H1 (cell line): Measurements from ENCODE around the gene ZFAND5. TPM values are rescaled to one million over a fixed set of nuclear protein-coding genes. Genes with fewer than 3 reads are reported as not detected.
A peak's percentile ranks its signal among the peaks of the same experiment; 100 is the strongest.

Source experiments
- CTCF ChIA-PET: fragments of 300-600 bp; sonication (Branson Sonifier 250); formaldehyde crosslinking; loops from one replicate; lab custom pipeline; 2021; ENCODE audit not compliant: partially characterized antibody; lab: Charles Lee
- POLR2A ChIA-PET: fragments of 300-600 bp; sonication (Branson Sonifier 250); formaldehyde crosslinking; loops from one replicate; lab custom pipeline; 2021; ENCODE audit warnings: inconsistent platforms; ENCODE audit not compliant: partially characterized antibody; lab: Charles Lee
- DNase-seq, 2 experiments: peaks; one replicate each; pipeline versions ENCODE4 v3.0.0 to v3.0.0-alpha.2; 2010 to 2022; ENCODE audit warnings: low spot score in 2 of 2, low read depth in 1 of 2, mixed read lengths in 1 of 2
- FAIRE-seq: peaks from 2 replicates; lab custom pipeline; 2011; peaks lifted over from hg19 to GRCh38; lab: Jason Lieb, UNC
- H2AFZ ChIP-seq: 2 replicates; pipeline ENCODE4 v1.8.1; 2012; ENCODE audit warnings: low read length, inconsistent platforms
- H2AK5ac ChIP-seq: 2 replicates; pipeline ENCODE4 v1.6.1; 2013; ENCODE audit warnings: low read depth, low read length
- H2BK120ac ChIP-seq: replicated peaks from 2 replicates; pipeline ENCODE3; 2013; ENCODE audit warnings: low read depth, low read length, inconsistent platforms
- H2BK12ac ChIP-seq: 2 replicates; pipeline ENCODE4 v1.6.1; 2013; ENCODE audit warnings: low read depth, low read length
- H2BK15ac ChIP-seq: 2 replicates; pipeline ENCODE4 v1.6.1; 2013; ENCODE audit warnings: low read length
- H2BK20ac ChIP-seq: 2 replicates; pipeline ENCODE4 v1.6.1; 2013; ENCODE audit warnings: low read length
- H2BK5ac ChIP-seq: 2 replicates; pipeline ENCODE4 v1.6.1; 2013; ENCODE audit warnings: low read depth, low read length
- H3K14ac ChIP-seq: 2 replicates; pipeline ENCODE4 v1.6.1; 2013; ENCODE audit warnings: inconsistent platforms; ENCODE audit not compliant: insufficient read length
- H3K18ac ChIP-seq: 2 replicates; pipeline ENCODE4 v1.6.1; 2013; ENCODE audit warnings: low read length; ENCODE audit errors: extremely low read depth
- H3K23ac ChIP-seq: 2 replicates; pipeline ENCODE4 v1.6.1; 2013; ENCODE audit warnings: inconsistent platforms; ENCODE audit not compliant: insufficient read length
- H3K23me2 ChIP-seq: 2 replicates; pipeline ENCODE4 v1.6.1; 2013; ENCODE audit warnings: low read depth, low read length
- H3K27ac ChIP-seq: 2 replicates; pipeline ENCODE4 v1.6.1; 2011; ENCODE audit warnings: low read depth, low read length, inconsistent platforms
- H3K27me3 ChIP-seq, 4 experiments: replicated peaks in 1 of 4; 1 replicate in 1 of 4; 2 replicates in 3 of 4; pipeline versions ENCODE4 v1.6.1 to v1.8.1; 2011 to 2013; ENCODE audit warnings: low read length in 3 of 4, mild to moderate bottlenecking in 3 of 4, inconsistent platforms in 2 of 4, mixed read lengths in 2 of 4, moderate library complexity in 1 of 4; ENCODE audit not compliant: control insufficient read depth in 3 of 4, insufficient read depth in 3 of 4; ENCODE audit errors: extremely low read depth in 1 of 4
- H3K36me3 ChIP-seq, 4 experiments: 2 replicates each; pipeline versions ENCODE4 v1.6.1 to v1.8.1; 2011 to 2013; ENCODE audit warnings: mild to moderate bottlenecking in 4 of 4, low read length in 3 of 4, moderate library complexity in 2 of 4, control low read depth in 1 of 4, inconsistent platforms in 1 of 4; ENCODE audit not compliant: insufficient read depth in 4 of 4, control insufficient read depth in 2 of 4
- H3K4ac ChIP-seq: replicated peaks from 2 replicates; pipeline ENCODE3; 2013; ENCODE audit warnings: low read length, low read depth, mixed read lengths, inconsistent platforms; ENCODE audit not compliant: insufficient read length
- H3K4me1 ChIP-seq, 4 experiments: replicated peaks in 1 of 4; 1 replicate in 1 of 4; 2 replicates in 3 of 4; pipeline versions ENCODE4 v1.6.1 to v1.8.1; 2011 to 2013; ENCODE audit warnings: low read length in 3 of 4, inconsistent platforms in 2 of 4, mixed read lengths in 1 of 4; ENCODE audit not compliant: insufficient read depth in 4 of 4, control insufficient read depth in 3 of 4
- H3K4me2 ChIP-seq, 2 experiments: 2 replicates each; pipeline versions ENCODE4 v1.6.1 to v1.8.1; 2011 to 2013; ENCODE audit warnings: low read depth in 2 of 2, low read length in 2 of 2, control low read depth in 1 of 2, inconsistent platforms in 1 of 2, mild to moderate bottlenecking in 1 of 2; ENCODE audit not compliant: insufficient read depth in 1 of 2
- H3K4me3 ChIP-seq, 4 experiments: fragments of 200-600, 300-600 bp in 1 of 4; sonication (generic), shearing (Covaris generic), sonication (Bioruptor Twin) in 1 of 4; 2 replicates each; pipeline versions ENCODE4 v1.5.1 to v1.8.1; 2011 to 2016; ENCODE audit warnings: low read length in 4 of 4, low read depth in 3 of 4, control low read depth in 2 of 4, inconsistent platforms in 2 of 4, mild to moderate bottlenecking in 2 of 4, mixed read lengths in 1 of 4, moderate library complexity in 1 of 4; ENCODE audit not compliant: insufficient read depth in 2 of 4; ENCODE audit errors: extremely low read depth in 1 of 4
- H3K56ac ChIP-seq: replicated peaks from 2 replicates; pipeline ENCODE3; 2013; ENCODE audit warnings: low read depth, mild to moderate bottlenecking, mixed read lengths, low read length, inconsistent platforms; ENCODE audit not compliant: insufficient read length
- H3K79me1 ChIP-seq: 2 replicates; pipeline ENCODE4 v1.6.1; 2013; ENCODE audit warnings: low read depth, low read length, control low read depth
- H3K79me2 ChIP-seq, 2 experiments: 2 replicates each; pipeline versions ENCODE4 v1.6.1 to v1.8.1; 2012 to 2013; ENCODE audit warnings: low read length in 2 of 2, mild to moderate bottlenecking in 2 of 2, inconsistent platforms in 1 of 2; ENCODE audit not compliant: insufficient read depth in 2 of 2, control insufficient read depth in 1 of 2
- H3K9ac ChIP-seq, 4 experiments: replicated peaks in 1 of 4; 1 replicate in 1 of 4; 2 replicates in 3 of 4; pipeline versions ENCODE4 v1.6.1 to v1.8.1; 2011 to 2013; ENCODE audit warnings: low read depth in 3 of 4, low read length in 3 of 4, control low read depth in 2 of 4, mild to moderate bottlenecking in 2 of 4, moderate library complexity in 2 of 4, inconsistent platforms in 1 of 4; ENCODE audit errors: extremely low read depth in 1 of 4
- H3K9me3 ChIP-seq, 2 experiments: 2 replicates each; pipeline versions ENCODE4 v1.6.1 to v1.8.1; 2012 to 2013; ENCODE audit warnings: mild to moderate bottlenecking in 2 of 2, moderate library complexity in 2 of 2, control low read depth in 1 of 2, inconsistent platforms in 1 of 2, low read depth in 1 of 2, low read length in 1 of 2, mixed read lengths in 1 of 2; ENCODE audit not compliant: insufficient read depth in 2 of 2
- H4K20me1 ChIP-seq, 2 experiments: replicated peaks in 1 of 2; 2 replicates each; pipeline versions ENCODE3 to v1.8.1; 2011 to 2013; ENCODE audit warnings: inconsistent platforms in 2 of 2, low read length in 2 of 2, mild to moderate bottlenecking in 1 of 2; ENCODE audit not compliant: insufficient read depth in 2 of 2, control insufficient read depth in 1 of 2
- H4K5ac ChIP-seq: 2 replicates; pipeline ENCODE4 v1.6.1; 2013; ENCODE audit warnings: low read length, low read depth, mixed read lengths, inconsistent platforms; ENCODE audit not compliant: insufficient read length
- H4K8ac ChIP-seq: 2 replicates; pipeline ENCODE4 v1.8.0; 2013; ENCODE audit warnings: mild to moderate bottlenecking, moderate library complexity, low read length, inconsistent platforms; ENCODE audit not compliant: insufficient read depth; ENCODE audit errors: extremely low read depth
- H4K91ac ChIP-seq: replicated peaks from 2 replicates; pipeline ENCODE3; 2013; ENCODE audit warnings: low read length, mixed read lengths, inconsistent platforms; ENCODE audit not compliant: insufficient read length
- CHD1 ChIP-seq: IDR thresholded peaks from 2 replicates; pipeline ENCODE4 v1.6.1; 2012; ENCODE audit warnings: low read depth, low read length, improper control_type of control experiment
- CREB1 ChIP-seq: IDR thresholded peaks from 2 replicates; pipeline ENCODE4 v1.6.1; 2012; ENCODE audit warnings: inconsistent platforms
- KDM4A ChIP-seq: IDR thresholded peaks from one replicate; pipeline ENCODE4 v1.7.1; 2012; ENCODE audit warnings: low read depth, mild to moderate bottlenecking, moderate library complexity, low read length, inconsistent platforms; ENCODE audit not compliant: severe bottlenecking
- MAFK ChIP-seq: IDR thresholded peaks from 2 replicates; pipeline ENCODE4 v1.6.1; 2012; ENCODE audit warnings: low read depth, mild to moderate bottlenecking, improper control_type of control experiment, low read length
- SIN3A ChIP-seq, 2 experiments: IDR thresholded peaks in 1 of 2; conservative IDR thresholded peaks in 1 of 2; 2 replicates each; pipeline ENCODE4 v1.6.1; 2011 to 2012; ENCODE audit warnings: low read length in 2 of 2, improper control_type of control experiment in 1 of 2, low read depth in 1 of 2, mild to moderate bottlenecking in 1 of 2
- TAF1 ChIP-seq: IDR thresholded peaks from 2 replicates; pipeline ENCODE4 v1.6.1; 2011; ENCODE audit warnings: mild to moderate bottlenecking, low read depth, low read length
- YY1 ChIP-seq: IDR thresholded peaks from 2 replicates; pipeline ENCODE4 v1.6.1; 2011; ENCODE audit warnings: low read depth, mild to moderate bottlenecking, low read length
- WGBS, 2 experiments: shearing (Covaris generic) in 1 of 2; methylation state at CpG; one replicate each; pipeline versions ENCODE4 v1.1.6 to v1.1.7; 2013 to 2015; ENCODE audit warnings: low lambda C conversion rate in 2 of 2, mixed read lengths in 2 of 2, inconsistent platforms in 1 of 2, low coverage in 1 of 2, missing lambda C conversion rate in 1 of 2; ENCODE audit not compliant: insufficient replicate concordance in 2 of 2, insufficient coverage in 1 of 2, insufficient read length in 1 of 2; ENCODE audit errors: extremely low coverage in 1 of 2, missing lambda C conversion rate in 1 of 2; 5-methylcytosine and 5-hydroxymethylcytosine counted together
- long read RNA-seq, 2 experiments: library from RNA in 1 of 2; library from capped mRNA in 1 of 2; stranded (forward); transcript quantifications; one replicate each; pipeline ENCODE4 v2.0.0, GENCODE V29; 2021; ENCODE audit warnings: inconsistent platforms in 1 of 2
- polyA minus RNA-seq, 3 experiments: library from RNA; depleted of rRNA, polyadenylated mRNA; stranded (reverse); fragments of >200 nt; gene quantifications; 1 replicate in 2 of 3; 2 replicates in 1 of 3; pipeline ENCODE4 v1.2.3, GENCODE V29; 2011
- polyA plus RNA-seq, 7 experiments: library from polyadenylated mRNA; depleted of rRNA in 3 of 7; stranded (reverse) in 5 of 7; unstranded in 2 of 7; fragments of >200 nt in 5 of 7; fragments of 200-250 nt in 2 of 7; gene quantifications; 1 replicate in 5 of 7; 2 replicates in 1 of 7; 4 replicates in 1 of 7; pipeline versions ENCODE4 v1.2.1 to v1.2.3, GENCODE V29; 2011 to 2013; ENCODE audit warnings: missing spikeins in 2 of 7, mixed read lengths in 2 of 7
- total RNA-seq: library from RNA; stranded (reverse); fragmentation: NEBNext Ultra II Directional; extraction: Animal tissue kit (Norgen Biotek cat#: 25700); gene quantifications from 2 replicates; pipeline ENCODE4 v1.2.1, GENCODE V29; 2021

The ZFAND5 gene
- total RNA-seq (209 and 225 TPM in 2 replicates), polyA plus RNA-seq (2011; rRNA removed) (76.7 and 79.5 TPM in 2 replicates), polyA minus RNA-seq (2011; rRNA and poly(A)+ RNA removed) (92.1 and 117 TPM in 2 replicates)
- polyA plus RNA-seq (2011; cell fraction: cytosol; rRNA removed) = 93.8 TPM
- polyA plus RNA-seq (2011; cell fraction: nucleus; rRNA removed) = 102 TPM
- polyA plus RNA-seq (2012, experiment 1 of 2) = 128 to 145 TPM (median 140 TPM) in 4 replicates
- 35.5 TPM for polyA plus RNA-seq (2012, experiment 2 of 2)
- 126 TPM for polyA plus RNA-seq (2013, experiment 1 of 2)
- polyA plus RNA-seq (2013, experiment 2 of 2) = 119 TPM
- polyA minus RNA-seq (2011; cell fraction: cytosol; rRNA and poly(A)+ RNA removed) = 96.7 TPM
- 173 TPM for polyA minus RNA-seq (2011; cell fraction: nucleus; rRNA and poly(A)+ RNA removed)
- long read RNA-seq, experiment 1, transcript ZFAND5-205 (7 exons, 2,785 nt) = minor isoform, 42 of 191 reads
- long read RNA-seq, experiment 1, transcript ZFAND5-206 (4 exons, 553 nt) = minor isoform, 11 of 191 reads
- long read RNA-seq, experiment 1, transcript ZFAND5-204 (6 exons, 2,686 nt) = major isoform, 45 of 191 reads
- long read RNA-seq, experiment 1, partial matches to known transcripts = 29 of 191 reads
- long read RNA-seq, experiment 1, other reads (novel, unspliced or antisense) = 63 of 191 reads
- long read RNA-seq, experiment 2, full-length matches to known transcripts = 6 of 9 reads
- long read RNA-seq, experiment 2, partial matches to known transcripts = 1 of 9 reads
- long read RNA-seq, experiment 2, other reads (novel, unspliced or antisense) = 2 of 9 reads

GRCh38 chr9:72364679-72365524 lies at the start of gene ZFAND5:
ZFAND5 (minus strand) TSS chr9:72365208; CDS start chr9:72360778, 4,430 bp downstream.
- Histone ChIP-seq H3K18ac (peak within 1 kb of the TSS; percentile 81), H4K91ac (peak within 1 kb of the TSS; percentile 96), H3K23me2 (peaks cover 6% of the 10 kb centered on the region; the same call in 1 of the 2 replicates), H3K9ac (peak within 1 kb of the TSS; percentile 95 to 100 (median 97)), H2BK5ac (peak within 1 kb of the TSS; percentile 94), H4K8ac (peak within 1 kb of the TSS; percentile 99), H3K56ac (peak within 1 kb of the TSS; percentile 93), H3K23ac (no peak within 1 kb of the TSS), H2BK120ac (peak within 1 kb of the TSS; percentile 97), H3K27ac (peak within 1 kb of the TSS; percentile 93), H3K27me3 (no peaks in the 10 kb centered on the region), H2BK20ac (no peak within 1 kb of the TSS), H3K9me3 (no peaks in the 10 kb centered on the region), H3K79me2 (peaks cover 42 to 51% of the 10 kb centered on the region in 2 experiments), H3K4me2 (peak within 1 kb of the TSS; percentile 79 to 97), H4K5ac (peak within 1 kb of the TSS; percentile 98), H3K79me1 (no peaks in the 10 kb centered on the region; the same call in 1 of the 2 replicates), H3K4me1 (peaks cover 0 to 8% (median 0%) of the 10 kb centered on the region in 4 experiments; a peak in 4 of 7 replicates), H4K20me1 (peaks cover 19 to 23% of the 10 kb centered on the region in 2 experiments), H3K4ac (peak within 1 kb of the TSS; percentile 94), H2BK12ac (peak within 1 kb of the TSS; percentile 94; the same call in 1 of the 2 replicates), H2AFZ (peak within 1 kb of the TSS; percentile 45; the same call in 1 of the 2 replicates), H3K14ac (no peak within 1 kb of the TSS), H3K36me3 (peaks cover 5 to 44% (median 12%) of the 10 kb centered on the region in 4 experiments; a peak in 6 of 8 replicates), H3K4me3 (peak within 1 kb of the TSS; percentile 84 to 99 (median 96)), H2AK5ac (no peak within 1 kb of the TSS; the same call in 1 of the 2 replicates), H2BK15ac (peak within 1 kb of the TSS; percentile 81; the same call in 1 of the 2 replicates)
- DNase-seq (peak; percentile 90 to 94), FAIRE-seq (no peak)
- ChIA-PET CTCF (interaction anchor here (0.8 to 1.6 kb wide), 5 partner anchors 33 to 284 kb away, joined by 3 to 4 read pairs (median 3); no protein-coding TSS in a partner anchor), POLR2A (interaction anchor here (0.6 to 4.8 kb wide), 68 partner anchors 8 to 479 kb away, joined by 3 to 37 read pairs (median 4); no protein-coding TSS in a partner anchor)
- WGBS, 2 experiments = 0% methylated on average over 15 of the region's 110 CpGs; no CpG with 5 or more reads in 1 of the 2 experiments
- TF ChIP-seq YY1 (peak; percentile 4; the same call in 1 of the 2 replicates), MAFK (peak; percentile 77; the same call in 1 of the 2 replicates), CHD1 (no peak), TAF1 (peak; percentile 100), CREB1 (peak; percentile 86), SIN3A (conservative IDR thresholded peaks at IDR 0.05 in 1 of 2, IDR thresholded peaks at IDR 0.05 in 1 of 2; ENCODE audit: low read depth in 1 of 2, low read length in 2 of 2) (peak in 1 of 2 experiments; percentile 61; a peak in 2 of 4 replicates), KDM4A (peak; percentile 28)
